H7 (cell line): ENCODE data around the gene VEGFC. TPM values are rescaled to one million over a fixed set of nuclear protein-coding genes. Genes with fewer than 3 reads are reported as not detected.

ENCODE experiments used
- DNase-seq: peaks from one replicate; pipeline ENCODE4 v3.0.0; 2012
- H3K27me3 ChIP-seq: 2 replicates; pipeline ENCODE4 v1.6.0; 2011; ENCODE audit warnings: mild to moderate bottlenecking, low read length; ENCODE audit not compliant: control insufficient read depth, insufficient read depth
- H3K36me3 ChIP-seq: replicated peaks from 2 replicates; pipeline ENCODE4 v1.5.1; 2011; ENCODE audit warnings: low read length; ENCODE audit not compliant: control insufficient read depth, insufficient read depth
- H3K4me3 ChIP-seq: 2 replicates; pipeline ENCODE4 v1.5.1; 2011; ENCODE audit warnings: low read depth, mild to moderate bottlenecking, control low read depth, low read length, moderate library complexity; ENCODE audit not compliant: insufficient read depth
- total RNA-seq: library from RNA; depleted of rRNA; stranded (reverse); fragments of >200 nt; shearing (Covaris generic); gene quantifications from 2 replicates; pipeline ENCODE4 v1.2.3, GENCODE V29; 2014

VEGFC gene
- total RNA-seq, 1 experiment from 2014 or later = 0.59 TPM

DNA sequence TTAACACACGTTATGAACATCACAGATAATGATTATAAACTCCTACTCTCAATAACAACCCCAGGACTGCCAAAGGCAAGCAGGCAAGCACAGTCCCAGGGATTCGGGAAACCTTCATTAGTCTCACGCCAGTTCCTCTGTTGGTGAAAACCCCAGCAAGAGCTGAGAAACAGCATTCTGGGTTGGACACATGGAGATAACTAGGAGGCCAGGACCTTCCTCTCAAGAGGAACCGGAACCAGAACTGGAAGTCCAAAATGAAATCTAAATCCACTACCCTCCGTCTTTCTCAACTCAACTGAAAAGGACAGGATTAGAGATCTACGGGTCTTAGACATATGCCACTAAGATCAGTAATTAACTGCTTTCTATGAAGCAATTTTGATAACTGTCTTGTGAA, 3.8 kb downstream of the VEGFC start:
- H3K36me3 ChIP-seq = no peaks in the 10 kb centered on the region
- no peak overlapping the region for H3K4me3 ChIP-seq
- peaks cover 24% of the 10 kb centered on the region for H3K27me3 ChIP-seq
- no peak for DNase-seq

DNA sequence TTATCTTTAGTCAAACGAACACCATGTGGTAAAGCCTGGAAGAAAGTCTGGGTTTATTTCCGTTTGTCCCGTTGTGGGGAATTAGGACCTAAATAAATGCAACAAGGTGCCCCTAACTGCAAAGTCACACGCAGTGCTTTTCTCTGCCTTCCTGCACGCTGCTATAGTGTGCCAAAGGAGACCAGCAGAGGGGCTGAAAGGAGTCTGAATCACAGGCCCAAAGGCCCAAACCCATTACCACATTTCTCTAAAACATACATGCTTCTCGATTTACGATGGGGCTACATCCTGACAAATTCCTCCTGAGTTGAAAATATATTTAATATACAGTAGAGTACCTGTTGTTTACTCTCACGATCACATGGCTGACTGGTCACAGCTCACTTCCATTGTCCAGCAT, 4.5 kb downstream of the VEGFC start:
- no peak for DNase-seq
- peaks cover 22% of the 10 kb centered on the region for H3K27me3 ChIP-seq
- no peak overlapping the region for H3K4me3 ChIP-seq
- H3K36me3 ChIP-seq = no peaks in the 10 kb centered on the region

- H3K27me3 ChIP-seq = no peaks in the 10 kb centered on the region
- H3K36me3 ChIP-seq = no peaks in the 10 kb centered on the region
- H3K4me3 ChIP-seq = no peak overlapping the region
- no peak for DNase-seq
Observed at GRCh38 chr4:176784816-176785215, 7.9 kb downstream of the VEGFC start.

GRCh38 chr4:176782794-176783193, 9.9 kb downstream of the VEGFC start:
- no peaks in the 10 kb centered on the region for H3K36me3 ChIP-seq
- no peak overlapping the region for H3K4me3 ChIP-seq
- H3K27me3 ChIP-seq = no peaks in the 10 kb centered on the region
- no peak for DNase-seq

DNA sequence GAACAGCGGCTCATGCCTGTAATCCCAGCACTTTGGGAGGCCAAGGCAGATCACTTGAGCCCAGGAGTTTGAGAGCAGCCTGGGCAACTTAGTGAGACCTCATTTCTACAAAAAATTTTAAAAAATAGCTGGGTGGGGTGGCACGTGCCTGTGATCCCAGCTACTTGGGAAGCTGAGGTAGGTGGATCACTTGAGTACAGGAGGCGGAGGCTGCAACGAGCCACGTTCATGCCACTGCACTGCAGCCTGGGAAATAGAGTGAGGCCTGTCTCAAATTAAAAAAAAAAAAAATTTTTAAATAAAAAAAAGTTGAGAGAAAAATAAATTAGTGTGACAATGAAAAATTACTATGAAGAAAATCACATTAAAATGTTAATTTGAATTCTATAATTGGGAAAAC, 10.5 kb downstream of the VEGFC start:
- H3K4me3 ChIP-seq = no peak overlapping the region
- no peaks in the 10 kb centered on the region for H3K36me3 ChIP-seq
- no peak for DNase-seq
- H3K27me3 ChIP-seq = no peaks in the 10 kb centered on the region

DNA sequence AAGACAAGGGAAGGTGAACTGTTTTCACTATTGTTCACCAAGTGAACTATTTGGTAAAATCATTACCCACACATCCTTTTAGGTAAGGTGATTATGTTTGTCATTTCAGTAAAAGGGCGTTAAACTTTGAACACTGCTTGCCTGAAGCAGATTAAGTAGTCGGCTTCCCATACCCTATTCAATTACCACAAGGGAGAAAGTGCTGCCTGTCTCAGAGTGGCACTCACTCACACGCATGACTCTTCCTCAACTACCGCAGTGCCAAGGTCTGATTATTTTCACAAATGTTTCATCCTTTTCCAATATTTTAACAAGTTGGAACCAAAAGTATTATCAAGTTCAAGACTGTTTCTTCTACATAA, 11.0 kb downstream of the VEGFC start:
- H3K27me3 ChIP-seq = no peaks in the 10 kb centered on the region
- no peaks in the 10 kb centered on the region for H3K36me3 ChIP-seq
- no peak overlapping the region for H3K4me3 ChIP-seq
- no peak for DNase-seq

- no peaks in the 10 kb centered on the region for H3K27me3 ChIP-seq
- no peak for DNase-seq
- H3K36me3 ChIP-seq = no peaks in the 10 kb centered on the region
- no peak overlapping the region for H3K4me3 ChIP-seq
Observed at GRCh38 chr4:176780995-176781738, 11.6 kb downstream of the VEGFC start.

GRCh38 chr4:176779421-176779820, 13.3 kb downstream of the VEGFC start:
- no peaks in the 10 kb centered on the region for H3K27me3 ChIP-seq
- no peaks in the 10 kb centered on the region for H3K36me3 ChIP-seq

DNA sequence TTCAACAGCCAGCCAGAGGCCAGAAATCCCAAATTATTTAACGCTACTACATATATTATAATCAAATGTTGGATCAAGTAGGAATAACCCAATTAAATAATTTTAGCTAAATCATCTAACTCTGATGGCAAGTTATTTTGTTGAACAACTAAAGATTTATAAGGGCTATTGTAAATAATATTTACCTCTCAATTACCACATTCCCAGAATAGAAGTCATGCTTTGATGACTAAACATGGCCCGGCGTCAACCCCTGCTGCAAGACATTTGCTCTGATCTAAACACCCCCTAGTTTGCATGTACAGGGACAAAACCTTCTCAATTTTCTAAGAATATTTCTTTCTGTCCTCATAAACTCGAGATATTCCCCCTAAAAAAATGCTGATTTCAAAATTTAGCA, 14.2 kb downstream of the VEGFC start:
- H3K4me3 ChIP-seq = no peak overlapping the region
- no peaks in the 10 kb centered on the region for H3K36me3 ChIP-seq
- no peaks in the 10 kb centered on the region for H3K27me3 ChIP-seq
- DNase-seq = no peak

More at GRCh38 chr4:176779421-176779820, 13.3 kb downstream of the VEGFC start:
- no peak overlapping the region for H3K4me3 ChIP-seq
- no peak for DNase-seq

DNA sequence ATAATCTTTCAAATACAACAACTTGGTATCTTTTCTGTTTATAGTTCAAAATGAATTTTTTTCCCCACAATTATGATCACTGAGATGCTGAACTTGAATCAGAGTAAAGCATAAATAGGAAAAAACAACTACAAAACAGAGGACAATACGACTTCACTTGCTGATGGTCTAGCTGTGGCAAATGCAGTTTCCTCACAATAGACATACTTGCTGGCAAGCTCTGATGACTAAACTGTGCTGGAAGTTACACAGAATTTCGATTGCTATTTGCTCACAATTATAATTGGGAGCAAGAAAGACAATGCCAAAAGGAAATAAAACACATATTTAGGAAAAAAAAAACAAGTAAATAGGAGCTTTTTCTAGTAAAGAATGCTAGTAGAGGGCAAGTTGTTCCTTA, 14.7 kb downstream of the VEGFC start:
- no peaks in the 10 kb centered on the region for H3K36me3 ChIP-seq
- no peaks in the 10 kb centered on the region for H3K27me3 ChIP-seq
- no peak overlapping the region for H3K4me3 ChIP-seq
- DNase-seq = no peak

GRCh38 chr4:176775338-176775737, 17.4 kb downstream of the VEGFC start:
- no peak for DNase-seq
- Histone ChIP-seq H3K4me3 (no peak overlapping the region), H3K36me3 (no peaks in the 10 kb centered on the region), H3K27me3 (no peaks in the 10 kb centered on the region)

DNA sequence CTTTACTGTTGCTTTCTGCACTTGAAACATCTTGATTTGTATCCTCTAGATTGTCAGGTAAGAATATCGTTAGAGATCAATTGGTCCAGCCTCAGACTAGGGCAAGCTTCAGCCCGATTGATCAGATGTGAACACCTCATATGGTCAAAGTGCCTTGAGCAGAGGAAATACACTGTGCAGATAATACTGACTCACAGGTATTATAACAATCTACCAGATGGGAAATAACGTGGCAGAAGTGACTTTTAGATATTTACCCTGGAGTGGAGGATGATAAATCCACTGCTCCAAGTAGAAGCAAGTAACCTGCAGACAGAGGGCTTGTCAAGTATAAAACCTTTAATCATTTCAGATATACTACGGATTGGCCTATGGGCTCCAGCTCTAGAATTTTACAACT, 17.9 kb downstream of the VEGFC start:
- no peaks in the 10 kb centered on the region for H3K36me3 ChIP-seq
- DNase-seq = no peak
- H3K27me3 ChIP-seq = no peaks in the 10 kb centered on the region
- H3K4me3 ChIP-seq = no peak overlapping the region

DNA sequence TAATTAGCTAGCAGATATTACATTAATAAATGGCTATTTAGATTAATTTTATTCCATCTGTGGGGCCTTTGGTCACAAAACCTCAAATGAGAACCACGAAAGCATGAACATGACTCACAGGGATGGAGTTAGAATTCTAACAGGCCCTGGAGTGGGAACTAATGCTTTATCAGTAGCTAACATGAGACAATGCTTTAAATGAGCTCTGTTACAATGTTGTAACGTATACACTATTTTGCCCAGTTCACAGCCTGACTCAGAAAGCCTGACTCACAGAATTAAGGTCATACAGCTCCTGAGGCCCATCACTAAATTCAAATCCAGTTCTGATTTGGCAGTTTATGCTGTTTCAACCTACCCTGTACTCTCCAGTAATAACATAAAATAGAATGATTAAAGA, 23.2 kb downstream of the VEGFC start:
- no peak for DNase-seq
- H3K27me3 ChIP-seq = no peaks in the 10 kb centered on the region
- H3K4me3 ChIP-seq = no peak overlapping the region
- H3K36me3 ChIP-seq = no peaks in the 10 kb centered on the region

DNA sequence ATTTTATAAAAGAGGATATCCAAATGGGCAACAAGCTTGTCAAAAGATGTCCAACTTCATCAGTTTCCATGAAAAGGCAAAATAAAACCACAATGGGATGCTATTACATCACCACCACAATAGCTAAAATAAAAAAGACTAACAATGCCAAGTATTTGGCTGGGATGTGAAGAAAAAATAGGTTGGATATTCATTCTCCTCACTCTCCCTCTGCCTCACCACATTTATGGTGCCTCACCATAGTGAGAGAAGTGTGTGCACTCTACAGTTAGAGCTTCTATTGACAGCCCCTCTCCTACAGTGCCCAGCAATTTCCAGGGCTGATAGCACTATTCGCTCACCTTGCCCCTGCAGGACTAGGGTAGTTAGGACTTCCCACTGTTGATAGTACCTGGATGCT, 25.5 kb downstream of the VEGFC start:
- DNase-seq = no peak
- no peaks in the 10 kb centered on the region for H3K27me3 ChIP-seq
- no peak overlapping the region for H3K4me3 ChIP-seq
- H3K36me3 ChIP-seq = no peaks in the 10 kb centered on the region

GRCh38 chr4:176762661-176763308, 29.9 kb downstream of the VEGFC start:
- Histone ChIP-seq H3K36me3 (no peaks in the 10 kb centered on the region), H3K27me3 (no peaks in the 10 kb centered on the region), H3K4me3 (no peak overlapping the region)
- DNase-seq = no peak
